Left lung (tissue), 10 donors: ENCODE data around the gene PTCD1. TPM values are rescaled to one million over a fixed set of nuclear protein-coding genes. Genes with fewer than 3 reads are reported as not detected.

Source experiments
- ATAC-seq: fragments of 200-7000 bp; cut with Tn5 transposase; one replicate; pipeline ENCODE4 v1.9.1; 2020; ENCODE audit warnings: moderate library complexity
- DNase-seq, 4 donors: peaks; one replicate each; pipeline ENCODE4 v3.0.0-alpha.2; 2013 to 2020
- H3K27ac ChIP-seq, 2 donors: fragments of 200-600 bp; sonication (generic) in 1 of 2; one replicate each; pipeline versions ENCODE4 v1.5.0 to v1.8.0; 2020 to 2021
- H3K27me3 ChIP-seq, 2 donors: fragments of 200-600 bp; sonication (generic) in 1 of 2; one replicate each; pipeline versions ENCODE4 v1.5.0 to v1.8.0; 2020 to 2021
- H3K36me3 ChIP-seq, 2 donors: fragments of 200-600 bp; sonication (generic) in 1 of 2; one replicate each; pipeline versions ENCODE4 v1.5.0 to v1.8.0; 2020 to 2021
- H3K4me1 ChIP-seq, 2 donors: fragments of 200-600 bp; one replicate each; pipeline ENCODE4 v1.8.0; 2021
- H3K4me3 ChIP-seq, 2 donors: fragments of 200-600 bp; sonication (generic) in 1 of 2; one replicate each; pipeline versions ENCODE4 v1.5.0 to v1.8.0; 2020 to 2021; ENCODE audit warnings: mild to moderate bottlenecking in 1 of 2
- H3K9me3 ChIP-seq, 2 donors: fragments of 200-600 bp; sonication (generic) in 1 of 2; one replicate each; pipeline versions ENCODE4 v1.5.0 to v1.8.0; 2020 to 2021
- CTCF ChIP-seq, 2 donors: fragments of 200-600 bp; sonication (generic) in 1 of 2; IDR thresholded peaks; one replicate each; pipeline versions ENCODE4 v1.5.0 to v1.8.0; 2021; ENCODE audit warnings: antibody characterized with exemption in 2 of 2
- intact Hi-C, 2 donors: fragments of 100-400 bp; cut with DNase I; formaldehyde crosslinking; loops; one replicate each; pipeline versions ENCODE4 v1.11.2 to v1.14.2; 2022
- polyA plus RNA-seq, 6 donors: library from polyadenylated mRNA; unstranded; fragments of 120-200 nt; gene quantifications; one replicate each; pipeline ENCODE4 v1.2.1, GENCODE V29; 2013; ENCODE audit not compliant: insufficient read length in 6 of 6
- total RNA-seq, 2 donors: library from RNA; stranded (reverse); fragmentation: NEBNext Ultra II Directional; extraction: Animal tissue kit (Norgen Biotek cat#: 25700); gene quantifications; one replicate each; pipeline ENCODE4 v1.2.1, GENCODE V29; 2021
- donor health status: DM: no; HTN: yes; CAD: no.
- donor health status: DM: no; HTN: no; CAD: no.

PTCD1 gene
- total and polyA plus RNA-seq, 8 donors, result 3.5 to 8.2 (median 7.0) TPM

DNA sequence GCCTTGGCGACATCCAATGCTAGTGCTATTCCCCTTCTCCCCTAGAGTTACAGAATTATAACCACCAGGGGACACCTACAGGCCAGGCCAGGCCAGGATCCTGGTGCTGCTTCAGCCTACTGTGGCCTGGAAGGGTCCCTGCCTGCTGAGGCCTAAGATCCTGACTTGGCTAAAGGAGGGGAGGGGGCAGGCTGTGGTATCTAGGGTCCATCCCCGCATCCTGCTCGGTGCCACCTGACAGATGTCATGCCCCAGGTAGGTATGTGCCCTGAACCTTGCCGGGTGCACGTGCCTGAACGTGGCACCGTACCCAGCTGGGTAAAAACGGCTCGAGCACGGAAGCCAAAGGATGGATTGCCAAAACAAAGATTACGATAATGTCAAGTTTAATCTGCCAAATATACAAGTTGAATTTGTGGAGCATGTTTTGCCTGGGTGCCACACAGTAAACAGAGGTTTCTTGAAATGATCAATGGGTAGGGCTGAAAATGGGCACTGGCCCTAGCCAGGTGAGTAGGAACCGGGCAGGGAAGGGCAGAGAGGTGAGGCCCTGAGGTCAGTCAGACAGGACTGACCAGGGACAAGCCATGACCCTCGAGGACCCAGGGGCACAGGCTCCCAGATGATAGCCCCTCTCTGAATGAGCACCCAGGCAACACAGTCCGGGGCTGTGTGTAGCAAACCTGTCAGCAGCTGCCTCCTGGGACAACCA is 42.8 kb downstream of the PTCD1 start:
- no peak for TF ChIP-seq CTCF (IDR thresholded peaks at IDR 0.05)
- no peak for ATAC-seq
- Histone ChIP-seq H3K27me3 (no peaks in the 10 kb centered on the region), H3K9me3 (no peaks in the 10 kb centered on the region), H3K4me1 (peaks cover 22 to 47% of the 10 kb centered on the region in 2 donors), H3K36me3 (peaks cover 0 to 100% of the 10 kb centered on the region in 2 donors), H3K4me3 (no peak overlapping the region), H3K27ac (no peak overlapping the region)
- DNase-seq, result peak in 1 of 4 donors; percentile 41
- intact Hi-C loops, result no loop called here

DNA sequence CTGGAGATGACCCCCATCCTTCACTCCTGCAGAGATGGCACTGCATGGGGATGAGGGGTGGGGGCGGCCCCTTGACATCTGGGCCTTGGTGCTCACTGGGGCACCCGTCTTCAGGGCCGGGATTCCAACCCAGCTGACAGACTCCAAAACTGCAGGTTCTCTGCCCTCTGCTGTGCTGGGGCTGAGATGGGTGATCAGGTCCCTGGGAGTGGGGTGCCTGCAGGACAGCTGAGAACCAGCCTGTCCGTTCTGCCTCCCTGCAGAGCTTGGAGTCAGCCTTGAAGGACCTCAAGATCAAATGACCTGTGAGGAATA is 44.5 kb downstream of the PTCD1 start:
- H3K27me3 ChIP-seq, result no peaks in the 10 kb centered on the region
- H3K27ac ChIP-seq, result no peak overlapping the region
- intact Hi-C loops, result no loop called here
- H3K9me3 ChIP-seq, result no peaks in the 10 kb centered on the region
- peaks cover 0 to 100% of the 10 kb centered on the region in 2 donors for H3K36me3 ChIP-seq
- DNase-seq, result no peak
- peaks cover 18 to 42% of the 10 kb centered on the region in 2 donors for H3K4me1 ChIP-seq
- no peak overlapping the region for H3K4me3 ChIP-seq
- no peak for ATAC-seq
- no peak for TF ChIP-seq CTCF (IDR thresholded peaks at IDR 0.05)

DNA sequence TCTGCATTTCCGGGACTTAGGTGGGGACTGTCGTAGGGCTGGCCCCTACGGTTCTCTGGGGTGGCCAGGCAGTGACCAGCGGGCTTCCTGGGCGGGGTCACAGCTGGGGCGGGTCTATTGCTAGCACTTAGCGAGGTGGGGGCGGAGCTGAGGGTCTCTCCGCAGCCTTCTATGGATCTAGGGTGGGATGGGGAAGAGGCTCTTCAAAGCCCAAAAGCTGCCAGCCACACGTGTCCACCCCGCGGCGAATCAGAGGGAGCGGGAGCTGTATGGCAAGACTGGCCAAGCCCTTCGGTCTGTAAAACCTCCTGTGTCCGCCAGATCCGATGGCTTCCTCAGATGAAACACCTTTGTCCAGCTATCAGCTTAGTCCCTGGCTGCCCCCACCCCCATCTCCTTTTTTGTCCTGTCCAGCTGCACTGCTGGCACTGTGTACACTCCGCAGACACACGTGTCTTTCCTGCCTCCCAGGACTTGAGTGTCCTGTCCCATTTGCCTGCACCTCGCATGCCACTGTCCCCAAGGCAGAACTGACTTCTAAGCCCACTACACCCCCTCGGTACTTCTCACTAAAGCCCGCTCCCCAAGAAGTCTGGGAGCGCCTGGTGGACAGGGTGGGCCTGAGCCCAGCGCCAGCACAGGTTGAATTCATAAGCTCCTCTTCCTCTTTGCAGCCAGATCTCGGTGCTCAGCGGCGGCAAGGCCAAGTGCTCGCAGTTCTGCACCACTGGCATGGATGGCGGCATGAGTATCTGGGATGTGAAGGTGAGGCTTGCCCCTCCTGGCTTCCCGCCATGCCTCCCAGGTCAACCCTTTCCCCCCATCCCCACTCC is 45.0 kb downstream of the PTCD1 start:
- peak in 2 of 4 donors; percentile 68 to 82 for DNase-seq
- peaks cover 16 to 37% of the 10 kb centered on the region in 2 donors for H3K4me1 ChIP-seq
- H3K27ac ChIP-seq, result peak overlapping the region; percentile 62 to 67
- intact Hi-C loops, result no loop called here
- ATAC-seq, result peak; percentile 47
- H3K36me3 ChIP-seq, result peaks cover 0 to 100% of the 10 kb centered on the region in 2 donors
- no peaks in the 10 kb centered on the region for H3K9me3 ChIP-seq
- peak overlapping the region; percentile 38 to 43 for H3K4me3 ChIP-seq
- H3K27me3 ChIP-seq, result no peaks in the 10 kb centered on the region
- TF ChIP-seq CTCF (IDR thresholded peaks at IDR 0.05), result no peak

DNA sequence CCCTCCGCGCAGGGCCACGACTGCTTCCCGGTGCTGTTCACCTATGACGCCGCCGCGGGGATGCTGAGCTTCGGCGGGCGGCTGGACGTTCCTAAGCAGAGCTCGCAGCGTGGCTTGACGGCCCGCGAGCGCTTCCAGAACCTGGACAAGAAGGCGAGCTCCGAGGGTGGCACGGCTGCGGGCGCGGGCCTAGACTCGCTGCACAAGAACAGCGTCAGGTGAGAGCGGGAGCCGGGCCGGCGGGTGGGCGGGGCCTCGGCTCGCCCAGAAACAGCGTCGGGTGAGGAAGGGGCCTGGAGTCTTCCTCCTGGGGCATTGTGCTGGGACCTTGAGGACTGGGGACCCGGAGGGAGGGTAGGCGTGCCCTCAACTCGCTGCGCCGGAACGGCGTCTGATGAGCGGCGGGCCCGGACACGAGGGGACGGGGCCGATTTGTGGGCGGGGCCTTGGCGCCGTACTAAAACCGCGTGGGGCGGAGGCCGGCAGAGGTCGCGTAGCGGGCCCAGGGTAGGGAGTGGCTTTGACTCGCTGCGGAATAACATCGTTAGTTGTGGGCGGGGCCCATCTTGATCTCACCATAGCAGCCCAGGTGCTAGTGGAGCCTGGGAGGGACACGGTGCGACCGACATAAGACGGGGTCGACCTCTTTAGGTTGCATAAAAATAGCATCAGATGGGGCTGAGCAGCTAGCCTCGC is 45.8 kb downstream of the PTCD1 start:
- intact Hi-C loops, result no loop called here
- H3K4me1 ChIP-seq, result peaks cover 16 to 37% of the 10 kb centered on the region in 2 donors
- DNase-seq, result peak in 3 of 4 donors; percentile 75 to 90 (median 77)
- ATAC-seq, result peak; percentile 91
- H3K4me3 ChIP-seq, result peak overlapping the region; percentile 38 to 43
- no peaks in the 10 kb centered on the region for H3K9me3 ChIP-seq
- no peak for TF ChIP-seq CTCF (IDR thresholded peaks at IDR 0.05)
- peak overlapping the region; percentile 62 to 67 for H3K27ac ChIP-seq
- H3K27me3 ChIP-seq, result no peaks in the 10 kb centered on the region
- peaks cover 0 to 100% of the 10 kb centered on the region in 2 donors for H3K36me3 ChIP-seq
